ENCODE measurements around the gene ERC2.

- TF ChIP-seq CTCF (conservative IDR thresholded peaks at IDR 0.05; ENCODE audit: low read depth, low read length), result no peak
- TF ChIP-seq EZH2phosphoT487 (IDR thresholded peaks at IDR 0.05; ENCODE audit: borderline replicate concordance, low read length), result no peak
Measured at GRCh38 chr3:55725681-55726500, 742.4 kb downstream of the ERC2 start.

Data from PC-3 (cell line).